T-helper 1 cell treated with Interleukin-12 subunit alpha and Interleukin-12 subunit beta and Interleukin-4 antibody, amounts not matched to agents 30 μg/mL and 1 μg/mL, for 36 hours (primary cell): ENCODE data around the gene SLC1A1.
"Not testable (repeated sequence)": the region's sequence is repeated elsewhere in the genome, so short reads cannot be mapped to it uniquely, and the experiment has no call there.

Experiments
- H3K27ac Mint-ChIP-seq: one replicate; pipeline ENCODE4 v1.8.0; 2021; ENCODE audit warnings: mild to moderate bottlenecking, mixed read lengths
- H3K27me3 Mint-ChIP-seq: one replicate; pipeline ENCODE4 v1.8.0; 2021; ENCODE audit warnings: low read depth, mixed read lengths
- H3K36me3 Mint-ChIP-seq: one replicate; pipeline ENCODE4 v1.8.0; 2021; ENCODE audit warnings: low read depth, mixed read lengths
- H3K4me1 Mint-ChIP-seq: one replicate; pipeline ENCODE4 v1.8.0; 2021; ENCODE audit warnings: low read depth, mixed read lengths
- H3K4me3 Mint-ChIP-seq: one replicate; pipeline ENCODE4 v1.8.0; 2021; ENCODE audit warnings: mild to moderate bottlenecking, moderate library complexity, mixed read lengths
- H3K9me3 Mint-ChIP-seq: one replicate; pipeline ENCODE4 v1.8.0; 2021; ENCODE audit warnings: mixed read lengths

Gene SLC1A1

GRCh38 chr9:4590430-4591122 lies 100.3 kb downstream of the SLC1A1 start:
- Mint-ChIP-seq H3K27me3 (peaks cover 9% of the 10 kb centered on the region), H3K36me3 (no peaks in the 10 kb centered on the region), H3K9me3 (no peaks in the 10 kb centered on the region), H3K4me3 (no peak overlapping the region), H3K27ac (no peak overlapping the region), H3K4me1 (peaks cover 2% of the 10 kb centered on the region)

DNA sequence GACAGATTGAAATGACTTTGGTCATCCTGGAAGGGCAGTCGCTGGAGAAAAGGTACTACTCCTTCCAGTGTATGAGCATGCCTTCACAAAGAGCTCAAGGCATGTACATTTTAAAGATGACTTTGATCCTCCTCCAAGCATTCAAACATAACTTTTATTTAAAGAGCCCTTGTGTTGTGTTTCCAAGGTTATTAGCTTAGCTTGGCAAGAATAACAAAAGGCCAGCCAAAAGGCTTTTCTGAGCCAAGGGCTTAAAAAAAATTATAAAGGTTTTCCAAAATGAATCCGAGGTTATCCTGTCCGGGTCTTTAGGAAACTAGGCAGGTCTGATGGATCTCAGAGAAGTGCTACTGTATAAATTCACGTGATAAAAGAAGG lies 100.8 kb downstream of the SLC1A1 start:
- no peaks in the 10 kb centered on the region for H3K36me3 Mint-ChIP-seq
- no peak overlapping the region for H3K4me3 Mint-ChIP-seq
- no peak overlapping the region for H3K27ac Mint-ChIP-seq
- peaks cover 3% of the 10 kb centered on the region for H3K4me1 Mint-ChIP-seq
- H3K27me3 Mint-ChIP-seq, result peaks cover 9% of the 10 kb centered on the region
- H3K9me3 Mint-ChIP-seq, result no peaks in the 10 kb centered on the region

- no peaks in the 10 kb centered on the region for H3K36me3 Mint-ChIP-seq
- H3K9me3 Mint-ChIP-seq, result no peaks in the 10 kb centered on the region
- H3K4me1 Mint-ChIP-seq, result peaks cover 12% of the 10 kb centered on the region
- H3K4me3 Mint-ChIP-seq, result no peak overlapping the region
- H3K27me3 Mint-ChIP-seq, result peaks cover 9% of the 10 kb centered on the region
- H3K27ac Mint-ChIP-seq, result no peak overlapping the region
Observed at GRCh38 chr9:4592295-4592694, 102.0 kb downstream of the SLC1A1 start.

DNA sequence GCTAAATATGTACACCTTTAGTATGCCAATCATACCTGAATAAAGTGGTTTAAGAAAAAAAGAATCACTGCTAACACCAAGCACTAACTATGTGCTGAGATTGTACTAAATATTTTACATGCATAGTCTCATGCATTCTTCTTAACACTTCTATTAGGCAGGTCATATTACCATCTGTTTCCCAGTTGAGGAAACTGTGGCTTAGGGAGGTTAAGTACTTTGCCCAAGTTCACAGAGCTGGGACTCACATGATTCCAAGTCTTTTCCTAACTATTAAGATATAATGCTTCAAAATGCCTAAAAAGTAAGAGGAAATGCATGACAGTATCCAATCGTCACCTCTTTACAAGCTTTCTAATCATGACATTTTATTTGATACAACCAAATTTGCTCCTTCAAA lies 102.6 kb downstream of the SLC1A1 start:
- no peaks in the 10 kb centered on the region for H3K36me3 Mint-ChIP-seq
- H3K9me3 Mint-ChIP-seq, result no peaks in the 10 kb centered on the region
- H3K27ac Mint-ChIP-seq, result no peak overlapping the region
- peaks cover 12% of the 10 kb centered on the region for H3K4me1 Mint-ChIP-seq
- no peak overlapping the region for H3K4me3 Mint-ChIP-seq
- H3K27me3 Mint-ChIP-seq, result peaks cover 9% of the 10 kb centered on the region

- Mint-ChIP-seq H3K27me3 (peaks cover 9% of the 10 kb centered on the region), H3K4me1 (peaks cover 12% of the 10 kb centered on the region), H3K27ac (no peak overlapping the region)
Observed at GRCh38 chr9:4594545-4594944, 104.3 kb downstream of the SLC1A1 start.

DNA sequence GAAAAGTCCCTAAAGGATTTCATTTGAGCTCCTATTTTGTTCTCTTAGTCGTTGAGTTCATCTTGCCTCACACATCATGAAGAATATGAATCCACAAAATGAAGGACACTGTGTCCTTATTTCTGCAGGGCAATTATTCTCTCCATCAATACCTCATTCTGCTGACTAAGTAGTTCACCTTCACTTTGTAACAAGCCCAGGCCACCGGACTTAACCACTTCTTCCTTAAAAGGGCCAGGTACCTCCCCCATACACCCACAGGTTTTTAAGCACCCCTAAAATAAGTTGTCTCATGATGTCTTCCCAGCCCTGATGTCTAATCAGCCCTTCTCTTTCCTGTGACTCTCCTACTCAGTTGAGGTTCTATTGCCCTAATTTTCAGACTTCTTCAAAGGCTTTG lies 104.7 kb downstream of the SLC1A1 start:
- H3K9me3 Mint-ChIP-seq, result no peaks in the 10 kb centered on the region
- H3K27me3 Mint-ChIP-seq, result peaks cover 9% of the 10 kb centered on the region
- no peak overlapping the region for H3K4me3 Mint-ChIP-seq
- H3K4me1 Mint-ChIP-seq, result peaks cover 14% of the 10 kb centered on the region
- H3K27ac Mint-ChIP-seq, result peak overlapping the region; percentile 4
- no peaks in the 10 kb centered on the region for H3K36me3 Mint-ChIP-seq

More at GRCh38 chr9:4594545-4594944, 104.3 kb downstream of the SLC1A1 start:
- Mint-ChIP-seq H3K4me3 (no peak overlapping the region), H3K36me3 (no peaks in the 10 kb centered on the region), H3K9me3 (no peaks in the 10 kb centered on the region)

DNA sequence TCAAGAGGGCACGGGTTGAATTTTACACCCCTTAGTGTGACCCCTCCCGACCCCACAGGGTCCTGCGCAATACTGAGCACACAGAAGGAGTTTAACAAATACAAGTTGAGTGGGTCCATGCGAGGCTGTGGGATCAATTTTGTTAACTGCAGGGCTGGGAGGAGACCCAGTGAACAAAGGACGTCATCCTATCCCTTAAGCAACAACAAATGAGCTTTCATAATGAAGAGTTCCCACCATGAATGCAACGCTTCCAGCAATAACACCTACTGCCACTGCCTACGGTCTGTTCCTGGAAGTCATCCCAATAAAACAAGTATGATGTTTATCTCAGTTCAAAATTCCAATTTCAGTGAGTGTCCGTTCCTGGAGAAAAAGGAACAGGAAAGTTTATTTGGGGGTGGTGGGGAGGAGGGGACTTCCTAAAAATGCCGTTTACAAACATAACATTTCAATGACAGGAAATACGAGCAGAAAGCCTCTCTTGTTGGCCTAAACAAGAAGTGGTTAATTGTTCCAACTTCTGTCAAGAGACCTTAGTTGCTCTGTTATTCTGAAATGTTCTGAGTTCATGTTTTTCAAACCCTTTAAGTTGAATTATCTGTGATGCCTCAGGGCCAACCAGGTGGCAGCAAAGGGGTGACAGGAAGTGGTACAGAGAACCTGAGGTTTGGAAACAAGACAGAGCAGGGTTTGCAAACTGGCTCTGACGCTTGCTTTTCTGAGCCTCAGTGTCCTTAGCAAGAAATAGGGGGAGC lies 106.1 kb downstream of the SLC1A1 start:
- Mint-ChIP-seq H3K36me3 (no peaks in the 10 kb centered on the region), H3K9me3 (no peaks in the 10 kb centered on the region), H3K27me3 (peaks cover 9% of the 10 kb centered on the region), H3K4me1 (peaks cover 25% of the 10 kb centered on the region), H3K27ac (peak overlapping the region; percentile 73), H3K4me3 (peak overlapping the region; percentile 12)

DNA sequence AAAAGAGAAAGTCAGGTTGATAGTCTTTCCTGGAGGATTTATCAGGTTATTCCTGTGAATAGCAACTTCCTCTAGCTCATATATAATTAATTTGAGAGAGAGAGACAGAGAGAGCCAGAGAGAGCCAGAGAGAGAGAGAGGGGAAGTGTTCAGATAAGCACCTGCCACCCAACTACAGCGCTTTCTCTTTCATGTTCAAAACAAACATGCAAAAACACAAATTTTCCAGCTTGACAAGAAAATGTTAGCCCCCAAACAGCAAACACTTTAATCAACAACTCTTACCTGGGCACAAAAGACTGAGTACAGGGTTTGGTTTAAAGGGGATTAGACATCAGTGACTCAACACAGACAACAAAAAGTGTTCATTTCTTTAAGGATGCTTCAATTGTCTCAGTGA lies 110.1 kb downstream of the SLC1A1 start:
- H3K4me3 Mint-ChIP-seq, result no peak overlapping the region
- no peaks in the 10 kb centered on the region for H3K9me3 Mint-ChIP-seq
- H3K36me3 Mint-ChIP-seq, result no peaks in the 10 kb centered on the region
- H3K27me3 Mint-ChIP-seq, result no peaks in the 10 kb centered on the region
- H3K27ac Mint-ChIP-seq, result peak overlapping the region; percentile 49
- peaks cover 31% of the 10 kb centered on the region for H3K4me1 Mint-ChIP-seq

- no peaks in the 10 kb centered on the region for H3K27me3 Mint-ChIP-seq
- no peaks in the 10 kb centered on the region for H3K36me3 Mint-ChIP-seq
- H3K27ac Mint-ChIP-seq, result no peak overlapping the region
- H3K4me3 Mint-ChIP-seq, result no peak overlapping the region
- peaks cover 22% of the 10 kb centered on the region for H3K4me1 Mint-ChIP-seq
- no peaks in the 10 kb centered on the region for H3K9me3 Mint-ChIP-seq
Observed at GRCh38 chr9:4603830-4604229, 113.6 kb downstream of the SLC1A1 start.

DNA sequence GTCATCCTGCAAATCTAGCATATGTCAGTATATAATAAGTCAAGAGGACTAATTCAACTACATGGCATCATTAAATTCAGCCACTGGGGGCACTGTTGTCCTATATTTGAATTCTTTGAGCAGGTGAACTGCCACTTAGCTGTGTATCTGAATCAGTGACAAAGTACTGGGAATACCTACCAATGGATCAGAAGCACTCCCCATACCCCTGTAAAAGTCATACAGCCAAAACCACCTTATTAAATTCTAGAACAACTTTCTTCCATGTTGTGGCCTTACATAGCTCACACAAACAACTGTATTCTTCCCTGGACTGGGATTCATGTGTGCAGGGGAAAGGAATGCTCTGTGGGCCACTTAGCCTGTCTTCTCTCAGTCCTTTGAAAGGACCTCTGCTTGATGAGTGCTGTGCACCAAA lies 114.4 kb downstream of the SLC1A1 start:
- Mint-ChIP-seq H3K27ac (no peak overlapping the region), H3K36me3 (no peaks in the 10 kb centered on the region), H3K4me3 (no peak overlapping the region), H3K27me3 (no peaks in the 10 kb centered on the region), H3K9me3 (no peaks in the 10 kb centered on the region), H3K4me1 (peaks cover 22% of the 10 kb centered on the region)

- H3K4me3 Mint-ChIP-seq, H3K27me3 Mint-ChIP-seq, H3K9me3 Mint-ChIP-seq, H3K36me3 Mint-ChIP-seq, H3K27ac Mint-ChIP-seq: not testable (repeated sequence)
- peaks cover 11% of the 10 kb centered on the region for H3K4me1 Mint-ChIP-seq
Observed at GRCh38 chr9:4606033-4606432, 115.8 kb downstream of the SLC1A1 start.

DNA sequence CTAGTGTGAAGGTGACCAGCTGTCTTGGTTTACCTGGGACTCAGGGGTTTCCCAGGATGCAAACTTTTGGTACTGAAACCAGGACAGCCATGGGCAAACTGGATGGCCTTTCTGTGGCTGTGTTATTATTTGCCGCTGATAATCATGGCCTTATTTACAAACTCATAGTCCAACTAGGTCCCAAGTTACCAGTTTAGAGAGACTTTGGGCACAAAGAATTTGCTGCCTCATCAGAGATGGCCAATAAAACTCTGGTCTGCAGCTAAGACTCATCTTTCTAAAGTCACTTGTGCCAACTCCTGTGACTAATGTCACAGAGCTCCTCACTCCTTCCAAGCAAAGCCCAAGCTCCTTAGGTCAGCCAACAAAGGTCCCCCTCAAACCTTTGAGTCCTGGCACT lies 124.4 kb downstream of the SLC1A1 start:
- Mint-ChIP-seq H3K27me3 (peaks cover 9% of the 10 kb centered on the region), H3K4me1 (peaks cover 10% of the 10 kb centered on the region), H3K9me3 (peaks cover 7% of the 10 kb centered on the region), H3K27ac (no peak overlapping the region), H3K36me3 (no peaks in the 10 kb centered on the region), H3K4me3 (no peak overlapping the region)

DNA sequence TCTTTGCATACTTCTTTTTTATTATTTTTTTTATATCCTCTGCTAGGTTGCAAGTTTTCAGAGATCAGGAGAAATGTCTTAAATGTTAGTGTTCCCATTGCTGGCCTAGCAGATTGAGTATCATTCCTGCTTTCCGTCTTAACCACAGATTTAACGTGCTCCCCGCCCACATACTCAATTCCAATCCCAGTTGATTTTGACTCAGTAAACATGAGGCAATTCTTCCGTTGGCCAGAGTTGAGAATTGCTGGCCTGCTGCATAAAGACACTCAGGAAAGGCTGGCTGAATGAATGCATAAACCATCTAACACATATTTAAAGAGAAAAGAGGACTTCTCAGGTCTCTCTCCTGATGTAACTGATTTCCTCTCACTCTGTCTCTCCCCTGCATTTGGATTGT lies 125.0 kb downstream of the SLC1A1 start:
- Mint-ChIP-seq H3K36me3 (peaks cover 2% of the 10 kb centered on the region), H3K27me3 (peaks cover 9% of the 10 kb centered on the region), H3K4me1 (peaks cover 16% of the 10 kb centered on the region), H3K27ac (no peak overlapping the region), H3K9me3 (peaks cover 10% of the 10 kb centered on the region), H3K4me3 (no peak overlapping the region)

DNA sequence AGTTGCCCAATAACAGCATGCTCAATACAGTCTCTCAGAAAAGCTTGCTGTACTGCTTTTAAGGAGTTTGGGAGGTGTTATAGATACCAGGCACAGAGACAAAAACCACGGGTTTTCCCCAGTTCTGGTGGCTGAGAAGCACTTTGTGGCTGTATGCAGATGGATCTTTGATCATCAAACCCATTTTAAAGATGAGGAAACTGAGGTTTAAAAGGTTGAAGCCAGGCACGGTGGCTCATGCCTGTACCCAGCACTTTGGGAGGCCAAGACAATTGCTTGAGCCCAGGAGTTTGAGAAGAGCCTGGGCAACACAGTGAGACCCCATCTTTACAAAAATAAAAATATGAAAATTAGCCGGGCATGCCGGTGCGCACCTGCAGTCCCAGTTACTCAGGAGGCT lies 125.5 kb downstream of the SLC1A1 start:
- Mint-ChIP-seq H3K4me1 (peaks cover 20% of the 10 kb centered on the region), H3K4me3 (no peak overlapping the region), H3K27ac (no peak overlapping the region), H3K9me3 (peaks cover 15% of the 10 kb centered on the region), H3K36me3 (peaks cover 5% of the 10 kb centered on the region), H3K27me3 (peaks cover 9% of the 10 kb centered on the region)

DNA sequence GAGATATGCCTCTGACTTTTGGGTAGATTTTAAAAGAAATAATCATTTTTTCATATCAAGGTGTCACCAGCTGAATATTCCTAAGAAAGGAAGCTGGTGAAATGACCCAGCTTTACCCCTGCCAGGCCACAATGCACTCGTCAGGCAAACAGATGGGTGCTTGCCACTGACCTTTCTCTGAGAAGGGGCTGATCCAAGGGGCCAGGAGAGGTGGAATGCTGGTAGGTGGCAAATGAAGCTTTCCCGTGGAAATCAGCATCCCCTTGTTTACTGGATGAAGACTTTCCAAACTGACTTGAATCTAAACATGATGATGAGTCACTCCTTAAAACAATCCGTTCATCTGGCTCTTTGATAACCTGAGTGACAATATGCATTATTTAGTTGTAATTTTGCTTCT lies 127.5 kb downstream of the SLC1A1 start:
- peaks cover 4% of the 10 kb centered on the region for H3K27me3 Mint-ChIP-seq
- H3K36me3 Mint-ChIP-seq, result peaks cover 5% of the 10 kb centered on the region
- H3K4me1 Mint-ChIP-seq, result peaks cover 23% of the 10 kb centered on the region
- peaks cover 9% of the 10 kb centered on the region for H3K9me3 Mint-ChIP-seq
- no peak overlapping the region for H3K4me3 Mint-ChIP-seq
- no peak overlapping the region for H3K27ac Mint-ChIP-seq
